MM.1S (cell line): ENCODE results near the gene NFKB2.
A peak's percentile ranks its signal among the peaks of the same experiment; 100 is the strongest.

Source experiments
- DNase-seq: peaks from one replicate; pipeline ENCODE4 v3.0.0-alpha.2; 2015
- H2AFZ ChIP-seq: fragments of 300-600 bp; sonication (generic); 2 replicates; pipeline ENCODE4 v1.6.0; 2016; ENCODE audit warnings: antibody characterized with exemption, low read length
- H3F3A ChIP-seq: fragments of 300-600 bp; sonication (generic); 2 replicates; pipeline ENCODE4 v1.6.1; 2016; ENCODE audit warnings: mild to moderate bottlenecking, antibody characterized with exemption, low read length, moderate library complexity, mixed read lengths; ENCODE audit not compliant: insufficient read depth
- H3K27ac ChIP-seq: fragments of 300-600 bp; sonication (generic); 2 replicates; pipeline ENCODE4 v1.5.1; 2016; ENCODE audit warnings: mild to moderate bottlenecking, low read length
- H3K27me3 ChIP-seq: fragments of 300-600 bp; sonication (generic); replicated peaks from 2 replicates; pipeline ENCODE4 v1.6.0; 2016; ENCODE audit warnings: low read length; ENCODE audit not compliant: insufficient read depth
- H3K36me3 ChIP-seq: fragments of 300-600 bp; sonication (generic); replicated peaks from 2 replicates; pipeline ENCODE4 v1.6.1; 2016; ENCODE audit warnings: mild to moderate bottlenecking, low read length, mixed read lengths; ENCODE audit not compliant: insufficient read depth
- H3K4me1 ChIP-seq: fragments of 300-600 bp; sonication (generic); 2 replicates; pipeline ENCODE4 v1.6.1; 2016; ENCODE audit warnings: low read length, mixed read lengths
- H3K4me2 ChIP-seq: fragments of 300-600 bp; sonication (generic); 2 replicates; pipeline ENCODE4 v1.6.0; 2016; ENCODE audit warnings: low read depth, low read length
- H3K4me3 ChIP-seq: fragments of 300-600 bp; sonication (generic); 2 replicates; pipeline ENCODE4 v1.5.1; 2016; ENCODE audit warnings: low read length, mixed read lengths
- H3K79me2 ChIP-seq: fragments of 300-600 bp; sonication (generic); 2 replicates; pipeline ENCODE4 v1.6.1; 2016; ENCODE audit warnings: mixed run types, low read length, mixed read lengths
- H3K9ac ChIP-seq: fragments of 300-600 bp; sonication (generic); 2 replicates; pipeline ENCODE4 v1.6.1; 2016; ENCODE audit warnings: low read length, mixed read lengths
- H3K9me2 ChIP-seq: fragments of 300-600 bp; sonication (generic); replicated peaks from 2 replicates; pipeline ENCODE4 v1.6.1; 2016; ENCODE audit warnings: mild to moderate bottlenecking, low read length, mixed read lengths; ENCODE audit not compliant: insufficient read depth
- H3K9me3 ChIP-seq: fragments of 300-600 bp; sonication (generic); replicated peaks from 2 replicates; pipeline ENCODE4 v1.6.1; 2016; ENCODE audit warnings: mild to moderate bottlenecking, low read length, mixed read lengths; ENCODE audit not compliant: insufficient read depth
- H4K20me1 ChIP-seq: fragments of 300-600 bp; sonication (generic); 2 replicates; pipeline ENCODE4 v1.6.1; 2016; ENCODE audit warnings: mild to moderate bottlenecking, low read length, moderate library complexity, mixed read lengths; ENCODE audit not compliant: insufficient read depth
- CTCF ChIP-seq: fragments of 300-600 bp; sonication (generic); IDR thresholded peaks from 2 replicates; pipeline ENCODE4 v1.5.1; 2016; ENCODE audit warnings: antibody characterized with exemption, low read length, mixed read lengths
- EZH2 ChIP-seq: fragments of 300-600 bp; sonication (generic); optimal IDR thresholded peaks from 2 replicates; pipeline ENCODE3; 2017; ENCODE audit warnings: low read depth, mild to moderate bottlenecking, antibody characterized with exemption, low read length, mixed read lengths
- EZH2phosphoT487 ChIP-seq: fragments of 300-600 bp; sonication (generic); IDR thresholded peaks from 2 replicates; pipeline ENCODE4 v1.6.1; 2018; ENCODE audit warnings: antibody characterized with exemption, low read length

NFKB2 gene

GRCh38 chr10:102444851-102445250, 49.3 kb downstream of the NFKB2 start:
- no peak for DNase-seq
- H3K27ac ChIP-seq, result no peak overlapping the region
- no peak overlapping the region for H3K4me2 ChIP-seq
- H3K79me2 ChIP-seq, result no peaks in the 10 kb centered on the region
- no peak overlapping the region for H3K4me3 ChIP-seq
- H3K27me3 ChIP-seq, result no peaks in the 10 kb centered on the region; the same call in 1 of the 2 replicates
- H3K4me1 ChIP-seq, result peaks cover 7% of the 10 kb centered on the region
- H3K9ac ChIP-seq, result no peak overlapping the region
- H4K20me1 ChIP-seq, result no peaks in the 10 kb centered on the region
- TF ChIP-seq CTCF (no peak), EZH2phosphoT487 (no peak), EZH2 (no peak)
- 0 out of 2 replicates have a peak, but pooled peaks cover 3% of the 10 kb centered on the region for H3F3A ChIP-seq
- H2AFZ ChIP-seq, result no peak overlapping the region
- H3K36me3 ChIP-seq, result no peaks in the 10 kb centered on the region
- H3K9me2 ChIP-seq, result no peaks in the 10 kb centered on the region
- no peaks in the 10 kb centered on the region for H3K9me3 ChIP-seq

- Histone ChIP-seq H3K27ac (peak overlapping the region; percentile 76), H3K4me1 (peaks cover 12% of the 10 kb centered on the region), H3K9me2 (no peaks in the 10 kb centered on the region), H3K27me3 (no peaks in the 10 kb centered on the region), H3K4me3 (peak overlapping the region; percentile 84), H3K36me3 (no peaks in the 10 kb centered on the region), H4K20me1 (no peaks in the 10 kb centered on the region), H3K4me2 (peak overlapping the region; percentile 63), H3K79me2 (peaks cover 12% of the 10 kb centered on the region), H3F3A (0 out of 2 replicates have a peak, but pooled peaks cover 3% of the 10 kb centered on the region), H2AFZ (peak overlapping the region; percentile 98), H3K9ac (peak overlapping the region; percentile 90), H3K9me3 (no peaks in the 10 kb centered on the region)
- TF ChIP-seq EZH2, result no peak
- no peak for TF ChIP-seq EZH2phosphoT487
- no peak for TF ChIP-seq CTCF
- peak; percentile 91 for DNase-seq
Measured at GRCh38 chr10:102449321-102450123, 54.0 kb downstream of the NFKB2 start.

GRCh38 chr10:102450124-102450373, 54.5 kb downstream of the NFKB2 start:
- H3K9me3 ChIP-seq, result no peaks in the 10 kb centered on the region
- peak overlapping the region; percentile 59 for H2AFZ ChIP-seq
- no peaks in the 10 kb centered on the region for H3K36me3 ChIP-seq
- H3K4me2 ChIP-seq, result peak overlapping the region; percentile 63
- peaks cover 12% of the 10 kb centered on the region for H3K4me1 ChIP-seq
- no peak for TF ChIP-seq EZH2phosphoT487
- no peak for TF ChIP-seq CTCF
- no peak for TF ChIP-seq EZH2
- H3F3A ChIP-seq, result 0 out of 2 replicates have a peak, but pooled peaks cover 3% of the 10 kb centered on the region
- H3K79me2 ChIP-seq, result peaks cover 12% of the 10 kb centered on the region
- H3K9ac ChIP-seq, result peak overlapping the region; percentile 90
- H3K27me3 ChIP-seq, result no peaks in the 10 kb centered on the region
- H3K9me2 ChIP-seq, result no peaks in the 10 kb centered on the region
- H3K4me3 ChIP-seq, result peak overlapping the region; percentile 84
- no peaks in the 10 kb centered on the region for H4K20me1 ChIP-seq
- H3K27ac ChIP-seq, result peak overlapping the region; percentile 76
- DNase-seq, result no peak
